Vagina (tissue), 2 donors: Measurements from ENCODE around the gene DXO.

Source experiments
- CTCF ChIP-seq, 3 experiments: fragments of 450-650 bp in 2 of 3; fragments of 200-600 bp in 1 of 3; sonication (generic) in 1 of 3; IDR thresholded peaks; one replicate each; pipeline ENCODE4 v1.5.1; 2017 to 2019; ENCODE audit warnings: antibody characterized with exemption in 3 of 3, mild to moderate bottlenecking in 2 of 3, moderate library complexity in 2 of 3
- POLR2A ChIP-seq, 2 donors: fragments of 450-650 bp; IDR thresholded peaks; one replicate each; pipeline ENCODE4 v1.6.1; 2017; ENCODE audit warnings: antibody characterized with exemption in 2 of 2, mild to moderate bottlenecking in 2 of 2, moderate library complexity in 2 of 2
- POLR2AphosphoS5 ChIP-seq, 2 donors: sonication (generic); formaldehyde crosslinking; IDR thresholded peaks; one replicate each; pipeline ENCODE4 v1.9.0; 2017; ENCODE audit warnings: antibody characterized with exemption in 2 of 2, mild to moderate bottlenecking in 2 of 2, low read depth in 1 of 2; ENCODE audit not compliant: insufficient read depth in 1 of 2

- no peak for TF ChIP-seq POLR2A (IDR thresholded peaks at IDR 0.05)
- TF ChIP-seq CTCF (IDR thresholded peaks at IDR 0.05), result no peak
- TF ChIP-seq POLR2AphosphoS5 (IDR thresholded peaks at IDR 0.05; ENCODE audit: insufficient read depth in 1 of 2, low read depth in 1 of 2), result no peak
Measured at GRCh38 chr6:31966506-31966905, 5.4 kb downstream of the DXO start.
